NOMO-1 treated with DMSO at 0.1 percent for 48 hours (cell line): ENCODE data around the gene GRM5.
"Not testable (repeated sequence)": the region's sequence is repeated elsewhere in the genome, so short reads cannot be mapped to it uniquely, and the experiment has no call there.

ENCODE experiments used
- DNase-seq: peaks from one replicate; lab custom pipeline; 2025; ENCODE audit not compliant: unreplicated experiment; lab: John Stamatoyannopoulos, UW

Gene GRM5

DNA sequence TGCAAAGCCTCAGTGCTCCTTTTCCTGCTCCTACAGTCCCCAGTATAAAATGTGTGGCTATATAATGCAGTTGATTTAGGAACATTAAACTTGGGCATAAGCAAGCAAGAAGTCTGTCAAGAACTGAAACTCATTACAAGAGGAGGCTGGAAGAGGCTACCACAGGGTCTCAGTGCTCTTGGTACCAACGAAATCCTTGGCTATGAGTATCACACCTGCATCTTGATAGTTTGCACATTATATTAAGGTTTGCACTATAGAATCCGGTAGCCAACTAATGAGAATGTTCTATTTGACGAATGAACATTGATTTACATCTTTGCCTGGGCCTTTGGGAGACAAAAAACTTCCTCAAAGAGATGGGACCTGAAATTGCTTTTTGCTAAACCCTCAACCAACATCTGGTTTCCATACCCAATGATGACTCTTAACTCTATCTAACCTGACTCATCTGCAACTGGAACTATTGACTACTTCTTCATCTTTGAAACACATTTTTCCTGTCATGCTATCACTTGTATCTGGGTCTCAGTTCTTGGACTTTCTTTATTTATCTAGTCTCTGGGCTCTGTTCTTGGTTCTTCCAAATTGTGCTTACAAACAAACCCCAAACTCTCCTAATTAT, 521.0 kb downstream of the GRM5 start:
- no peak for DNase-seq

DNA sequence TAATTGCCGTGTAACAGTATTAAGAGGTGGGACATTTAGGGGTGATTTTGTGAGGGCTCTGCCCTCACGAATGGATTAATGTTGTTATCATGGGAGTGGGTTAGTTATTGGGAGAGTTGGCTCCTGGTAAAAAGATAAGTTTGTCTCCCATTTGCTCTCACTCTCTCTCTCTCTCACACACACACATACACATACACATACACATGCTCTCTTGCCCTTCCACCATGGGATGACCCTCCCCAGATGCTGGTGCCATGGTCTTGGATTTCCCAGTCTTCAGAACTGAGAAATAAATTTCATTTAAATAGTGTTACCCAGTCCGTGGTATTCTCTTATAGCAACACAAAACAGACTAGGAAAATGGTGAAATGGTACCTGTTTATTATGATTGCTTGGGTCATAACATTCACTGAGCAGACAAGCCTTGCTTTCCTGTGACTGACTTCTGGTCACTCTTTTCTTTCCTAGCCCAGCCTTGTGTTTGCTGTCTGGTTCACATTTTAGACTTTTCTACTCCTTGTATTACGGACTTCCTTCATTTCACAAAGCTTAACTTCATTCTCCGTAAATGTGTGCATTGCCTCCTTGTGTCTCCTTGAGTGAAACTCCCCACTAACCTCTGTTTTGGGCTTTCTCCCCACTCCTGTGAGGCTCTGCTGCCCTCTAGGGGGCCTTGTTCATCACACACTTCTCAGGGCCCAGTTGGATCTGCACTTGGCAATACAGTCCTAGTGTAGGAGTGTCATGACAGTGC, 521.7 kb downstream of the GRM5 start:
- peak; percentile 82 for DNase-seq

DNA sequence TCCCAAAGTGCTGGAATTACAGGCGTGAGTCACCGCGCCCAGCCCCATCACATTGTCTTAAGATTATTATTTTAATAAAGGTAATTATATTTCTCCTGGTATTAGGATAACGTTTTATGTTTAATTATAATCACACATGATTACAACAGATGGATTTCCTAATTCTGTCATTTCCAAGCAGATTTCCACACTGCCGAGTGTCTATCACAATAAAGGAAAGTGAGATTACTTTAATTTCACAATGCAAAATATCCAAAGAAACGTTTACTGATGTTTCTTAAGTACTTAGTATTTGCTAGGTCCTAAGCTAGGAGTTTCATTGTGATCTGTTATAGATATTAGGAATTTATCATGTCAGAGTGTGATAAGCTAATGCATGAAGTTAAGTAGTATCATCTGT, 524.8 kb downstream of the GRM5 start:
- no peak for DNase-seq

DNA sequence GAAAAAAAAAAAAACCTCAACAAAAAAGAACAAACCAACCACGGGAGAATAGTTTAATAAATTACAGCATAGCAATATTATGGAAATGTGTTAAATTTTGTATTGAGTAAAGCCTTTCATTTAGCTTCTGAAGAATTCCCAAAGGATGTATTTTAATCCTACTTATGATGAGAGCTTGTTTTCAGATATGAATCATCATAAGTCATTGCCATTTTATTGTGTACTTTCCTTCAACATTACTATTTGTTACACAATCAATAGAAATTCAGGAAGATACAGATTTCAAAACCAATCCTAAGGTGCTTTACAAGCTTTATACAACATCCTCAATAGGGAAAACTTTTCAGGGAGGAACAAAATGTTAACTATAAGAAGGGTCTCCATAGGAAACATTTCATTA, 527.7 kb downstream of the GRM5 start:
- DNase-seq: no peak

DNA sequence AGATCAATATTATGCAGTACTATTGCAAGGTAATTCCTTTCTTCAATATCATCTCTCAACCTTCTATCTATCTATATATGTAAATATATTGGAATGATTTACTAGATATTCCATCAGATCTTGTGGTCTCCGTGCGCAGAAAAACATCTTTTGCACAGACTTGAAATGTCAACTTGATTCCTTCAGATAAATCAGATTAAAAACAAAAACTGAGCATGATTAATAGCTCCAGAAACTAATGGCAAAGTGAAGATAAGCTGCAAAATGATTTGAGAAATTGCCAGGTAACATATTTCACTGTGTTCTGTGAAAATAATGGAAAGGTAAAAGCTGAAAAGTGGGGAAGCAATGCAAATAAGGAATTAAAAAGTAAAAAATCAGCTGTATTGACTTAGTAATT, 528.2 kb downstream of the GRM5 start:
- no peak for DNase-seq

DNA sequence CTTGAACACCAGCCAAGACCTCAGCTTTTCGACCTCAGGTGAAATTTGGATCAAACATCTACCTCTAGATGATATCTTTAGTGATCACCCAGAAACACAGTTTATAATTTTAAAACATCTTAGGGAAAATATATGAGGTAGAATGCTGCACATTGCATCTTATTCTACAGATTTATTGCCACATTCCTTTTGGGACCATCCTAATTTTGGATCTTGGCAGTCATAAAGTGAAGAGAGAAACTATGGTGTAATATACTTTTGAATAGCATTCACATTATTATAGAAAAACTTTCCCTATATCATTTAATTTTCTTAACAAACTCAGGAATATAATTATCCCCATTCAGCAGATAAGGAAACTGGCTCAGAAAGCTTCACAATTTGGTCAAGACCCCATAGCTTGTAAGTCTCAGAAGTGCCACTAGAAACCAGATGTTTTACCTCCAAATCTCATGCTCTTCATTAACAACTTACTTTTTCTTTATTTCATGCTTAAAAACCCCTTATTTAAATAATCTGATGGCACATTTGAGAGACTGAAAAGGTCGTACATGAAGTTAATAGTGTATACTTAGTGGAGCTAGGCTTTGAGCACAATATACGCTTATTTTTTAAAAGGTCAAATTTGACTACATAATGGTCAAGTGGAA, 529.0 kb downstream of the GRM5 start:
- no peak for DNase-seq

DNA sequence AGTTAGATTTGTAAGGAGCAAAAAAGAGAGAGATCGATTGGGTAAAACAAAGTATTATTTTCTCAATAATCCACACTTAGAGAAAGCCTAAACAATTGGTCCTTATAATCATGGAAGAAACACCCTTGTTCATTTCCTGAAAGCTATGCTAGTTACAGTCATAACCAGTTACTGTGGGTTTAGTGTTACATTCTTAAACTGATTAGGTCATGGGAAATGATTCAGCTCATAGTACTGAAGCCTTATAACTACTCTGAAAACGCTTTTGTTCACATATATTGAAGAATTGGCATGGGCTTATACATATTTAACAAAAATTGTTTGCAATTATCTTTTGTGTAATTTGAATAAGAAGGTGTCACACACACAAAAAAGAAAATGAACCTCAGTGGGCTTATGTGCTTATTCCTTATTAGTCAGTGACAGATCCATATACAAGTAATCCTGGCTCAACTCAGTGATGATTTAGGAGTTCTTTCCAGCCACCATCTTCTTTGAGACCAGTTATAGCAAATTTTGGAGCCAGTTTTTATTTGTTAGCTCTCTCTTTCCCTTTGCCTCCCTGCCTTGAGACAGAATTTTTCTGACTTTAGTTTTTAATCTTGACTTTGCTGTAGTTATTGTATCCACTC, 529.8 kb downstream of the GRM5 start:
- DNase-seq: no peak

DNA sequence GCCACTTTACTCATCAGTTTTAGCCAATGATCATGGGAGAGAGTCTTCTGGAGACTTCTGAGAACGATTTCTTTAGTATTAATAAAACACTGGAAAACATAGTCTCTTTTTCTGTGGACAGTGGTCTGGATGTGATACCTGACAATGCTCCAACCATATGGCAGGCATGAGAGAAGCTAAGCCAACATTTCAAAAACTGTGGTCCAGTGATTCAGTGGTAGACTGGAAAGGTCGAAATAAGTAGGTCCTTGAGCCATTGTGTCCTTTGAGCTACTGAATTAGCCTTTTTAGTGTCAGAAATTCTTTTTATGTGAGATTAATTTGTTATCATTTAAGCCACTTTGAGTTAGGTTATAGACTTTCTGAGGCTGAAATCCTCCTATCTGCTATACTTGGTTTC, 530.5 kb downstream of the GRM5 start:
- DNase-seq: no peak

DNA sequence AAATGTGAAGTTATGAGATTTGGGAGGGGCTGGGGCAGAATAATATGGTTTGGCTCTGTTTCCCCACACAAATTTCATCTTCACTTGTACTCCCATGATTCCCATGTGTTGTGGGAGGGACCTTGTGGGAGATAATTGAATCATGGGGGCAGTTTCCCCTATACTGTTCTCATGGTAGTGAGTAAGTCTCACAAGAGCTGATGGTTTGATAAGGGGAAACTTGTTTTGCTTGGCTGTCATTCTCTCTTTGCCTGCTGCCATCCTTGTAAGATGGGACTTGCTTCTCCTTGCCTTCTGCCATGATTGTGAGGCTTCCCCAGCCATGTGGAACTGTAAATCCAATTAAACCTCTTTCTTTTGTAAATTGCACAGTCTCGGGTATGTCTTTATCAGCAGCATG, 531.1 kb downstream of the GRM5 start:
- DNase-seq: not testable (repeated sequence)

DNA sequence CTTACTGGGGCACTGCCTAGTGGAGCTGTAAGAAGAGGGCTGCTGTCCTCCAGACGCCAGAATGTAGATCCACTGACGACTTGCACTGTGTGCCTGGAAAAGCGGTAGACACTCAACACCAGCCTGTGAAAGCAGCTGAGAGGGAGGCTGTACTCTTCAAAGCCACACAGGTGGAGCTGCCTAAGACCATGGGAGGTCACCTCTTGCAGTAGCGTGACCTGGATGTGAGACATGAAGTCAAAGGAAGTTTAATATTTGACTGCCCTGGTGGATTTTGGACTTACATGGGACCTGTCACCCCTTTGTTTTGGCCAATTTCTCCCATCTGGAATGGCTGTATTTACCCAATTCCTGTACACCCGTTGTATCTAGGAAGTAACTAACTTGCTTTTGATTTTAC, 531.6 kb downstream of the GRM5 start:
- DNase-seq: no peak

DNA sequence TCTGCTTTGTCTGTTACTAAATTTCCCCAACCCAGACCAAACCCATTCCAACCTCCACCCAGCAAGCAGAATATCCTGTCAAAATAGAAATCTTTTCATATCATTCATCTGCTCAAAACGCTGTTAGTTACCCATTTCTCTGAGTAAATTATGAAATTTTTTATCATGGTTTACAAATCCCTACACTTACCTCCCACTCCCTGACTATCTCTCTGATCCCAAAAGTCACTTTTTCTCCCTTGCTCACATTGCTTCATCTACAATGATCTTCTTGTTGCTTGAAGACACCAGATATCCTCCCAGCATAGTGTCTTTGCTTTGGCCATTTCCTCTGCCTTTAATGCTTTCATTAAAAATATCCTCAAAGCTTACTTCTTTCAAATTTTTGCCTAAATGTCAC, 532.8 kb downstream of the GRM5 start:
- DNase-seq: no peak

DNA sequence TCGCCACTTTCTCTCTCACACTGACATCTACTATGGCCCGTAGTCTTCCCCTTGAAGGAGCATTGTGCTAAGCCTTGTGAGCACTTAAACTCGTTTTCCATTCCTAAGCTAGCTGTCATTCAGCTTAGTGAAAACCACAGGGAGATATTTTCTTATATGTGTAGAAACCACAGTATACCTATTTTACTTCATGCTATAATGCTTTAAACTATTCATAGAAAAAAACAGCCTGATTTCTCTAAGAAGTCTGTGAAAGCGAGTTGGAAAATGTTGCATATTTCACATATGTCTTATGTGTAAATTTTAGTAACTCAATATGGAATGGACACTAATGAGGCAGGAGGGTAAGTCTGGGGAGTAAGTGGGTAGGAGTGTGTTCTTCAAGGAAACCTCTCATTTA, 534.0 kb downstream of the GRM5 start:
- DNase-seq: no peak

DNA sequence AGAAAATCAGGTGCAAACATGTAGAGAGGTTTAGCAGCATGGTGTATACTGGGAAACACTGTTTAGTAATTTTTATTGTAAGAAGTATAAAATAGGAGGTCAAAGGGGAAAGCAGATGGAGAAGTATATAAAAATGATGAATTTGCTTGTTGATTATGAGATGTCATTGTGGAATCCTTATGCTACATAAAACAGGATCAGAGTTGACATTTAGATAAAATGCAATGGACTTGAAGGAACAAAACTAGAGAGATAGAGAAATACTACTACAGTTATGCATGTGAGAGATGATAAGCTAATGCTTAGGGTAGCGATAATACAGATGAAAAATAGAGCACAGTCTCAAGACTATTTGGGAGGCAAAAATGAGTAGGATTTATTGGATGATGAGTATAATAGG, 536.4 kb downstream of the GRM5 start:
- DNase-seq: no peak

DNA sequence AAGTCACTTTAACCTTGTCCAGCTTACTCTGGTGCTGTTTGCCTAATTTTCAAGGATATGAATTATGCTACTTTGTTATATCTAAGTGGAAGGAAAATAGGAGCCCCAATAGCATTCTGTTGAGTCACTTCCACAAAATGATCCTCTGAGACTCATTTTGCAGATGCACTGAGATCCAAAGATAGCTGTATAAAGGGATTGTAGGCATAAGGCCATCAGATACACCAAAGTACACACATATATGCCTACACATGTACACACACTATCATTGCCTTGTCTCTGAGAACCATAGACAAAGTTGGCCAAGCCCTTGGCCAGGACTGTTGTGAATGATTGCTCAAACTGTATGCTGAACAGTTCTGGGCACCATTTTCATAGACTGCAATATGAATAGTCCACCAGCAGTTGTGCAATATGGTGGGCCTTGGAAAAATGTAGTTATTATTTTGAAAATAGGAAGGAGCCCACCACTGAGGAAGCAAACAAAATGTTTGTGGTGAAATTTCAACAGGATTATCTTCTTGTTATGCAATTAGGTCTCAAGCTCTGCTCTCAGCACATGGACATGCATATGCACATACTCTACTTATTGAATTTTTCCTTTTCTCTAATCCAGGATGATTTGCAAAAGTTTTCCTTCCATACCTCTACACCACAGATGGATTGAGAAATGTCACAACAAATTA, 542.3 kb downstream of the GRM5 start:
- peak; percentile 32 for DNase-seq

DNA sequence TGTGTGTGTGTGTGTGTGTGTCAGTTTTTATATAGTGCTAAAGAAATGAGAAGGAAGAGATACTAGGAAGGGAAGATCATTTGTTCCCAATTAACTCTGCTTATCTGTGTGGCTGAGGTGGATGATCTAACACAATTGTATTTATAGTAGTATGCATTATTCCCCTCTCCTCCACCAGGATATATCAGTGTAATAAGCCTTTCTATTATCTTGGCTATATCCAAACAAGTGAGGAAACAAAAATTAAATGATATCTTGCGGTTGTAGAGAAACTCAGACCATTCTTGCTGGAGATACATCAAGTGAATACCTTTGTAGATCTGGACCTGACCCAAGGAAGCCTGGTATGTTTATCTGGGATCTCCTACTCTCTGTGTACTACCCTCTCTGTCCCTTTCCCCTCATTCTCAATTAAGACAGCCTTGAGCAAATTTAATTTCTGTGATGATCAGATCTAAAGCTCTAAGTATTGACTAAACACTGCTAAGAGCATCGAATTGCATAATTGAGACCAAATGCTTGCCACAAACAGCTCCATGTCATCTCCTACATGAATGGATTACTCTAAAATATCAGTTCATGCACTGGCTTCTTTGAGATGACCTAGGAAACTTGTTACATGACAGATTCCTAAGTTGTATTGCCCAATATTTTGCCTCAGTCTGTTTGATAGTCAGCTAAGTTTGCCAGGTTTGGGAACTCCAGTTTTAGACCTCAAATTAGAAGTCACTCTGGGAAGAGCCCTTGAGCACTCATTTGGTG, 543.0 kb downstream of the GRM5 start:
- DNase-seq: no peak

DNA sequence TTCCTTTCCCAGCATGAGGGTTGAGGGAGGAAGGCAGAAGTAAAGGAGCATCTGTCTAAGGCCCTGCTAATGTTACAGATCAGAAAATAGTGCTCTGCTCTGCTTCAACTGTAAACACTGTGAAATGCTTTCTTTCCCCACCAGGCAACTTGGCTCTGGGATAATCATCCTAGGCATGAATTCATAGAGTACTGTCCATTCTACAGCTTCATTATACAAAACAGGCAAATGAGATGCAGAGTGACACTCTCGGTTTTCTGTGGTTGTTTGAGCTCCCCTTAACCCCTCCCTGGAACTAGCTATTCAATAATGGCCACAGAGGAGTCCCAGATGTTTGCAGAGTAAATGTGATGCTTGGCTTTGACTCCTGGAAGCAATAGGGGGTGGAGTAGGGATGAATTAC, 544.0 kb downstream of the GRM5 start:
- no peak for DNase-seq

DNA sequence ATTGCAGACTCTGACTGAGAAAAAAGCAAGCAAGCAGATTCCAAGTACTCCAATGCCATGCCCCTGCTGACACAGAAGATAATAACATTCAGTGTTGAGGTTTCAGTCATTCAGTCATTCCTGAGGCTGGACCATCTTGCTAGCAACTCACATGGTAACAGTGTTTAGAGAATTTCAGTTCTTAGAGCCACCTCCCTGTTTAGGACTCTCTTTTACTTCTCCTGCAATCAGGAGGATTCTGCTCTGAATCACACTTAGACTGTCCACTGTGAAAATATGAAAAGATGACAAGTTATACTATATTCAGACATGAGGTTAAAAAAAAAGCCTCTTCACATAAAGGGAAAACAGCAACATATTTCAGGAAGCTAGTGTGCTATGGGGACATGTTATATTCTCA, 544.4 kb downstream of the GRM5 start:
- no peak for DNase-seq

DNA sequence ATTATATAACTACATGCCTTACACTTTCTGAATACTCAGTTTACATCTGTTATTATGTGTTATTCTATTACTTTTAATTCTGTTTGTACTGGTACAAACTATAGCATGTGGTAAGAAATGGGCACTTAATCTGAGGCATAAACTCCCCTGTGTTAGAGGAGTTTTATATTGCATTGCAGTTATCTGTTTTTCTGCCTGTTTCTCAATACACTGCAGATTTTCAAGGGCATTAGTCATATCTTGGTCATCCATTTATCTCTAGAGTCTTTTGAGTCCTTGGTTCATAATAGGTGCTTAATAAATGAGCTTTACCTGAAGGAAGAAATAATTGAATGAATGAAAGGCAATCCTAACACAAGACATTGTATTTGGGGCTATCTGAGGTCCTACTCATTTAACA, 545.4 kb downstream of the GRM5 start:
- DNase-seq: no peak

DNA sequence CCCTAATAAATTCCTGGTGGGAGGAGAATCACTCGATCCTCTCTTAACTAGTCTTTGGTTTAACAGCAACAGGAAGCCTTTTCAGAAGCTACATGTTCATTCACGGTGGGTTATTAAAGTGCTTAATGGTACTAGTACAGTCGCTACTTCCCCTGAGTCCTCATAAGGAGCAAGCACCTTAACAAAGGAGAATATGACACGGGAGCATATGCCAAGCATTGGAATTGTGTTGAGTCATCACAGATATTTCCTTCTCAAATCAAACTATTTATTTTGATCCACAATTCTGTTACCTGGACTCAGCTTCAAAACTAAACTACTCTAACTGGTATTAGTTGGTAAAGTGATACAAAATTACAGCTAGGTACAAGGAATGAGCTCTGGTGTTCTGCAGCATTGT, 550.8 kb downstream of the GRM5 start:
- no peak for DNase-seq

DNA sequence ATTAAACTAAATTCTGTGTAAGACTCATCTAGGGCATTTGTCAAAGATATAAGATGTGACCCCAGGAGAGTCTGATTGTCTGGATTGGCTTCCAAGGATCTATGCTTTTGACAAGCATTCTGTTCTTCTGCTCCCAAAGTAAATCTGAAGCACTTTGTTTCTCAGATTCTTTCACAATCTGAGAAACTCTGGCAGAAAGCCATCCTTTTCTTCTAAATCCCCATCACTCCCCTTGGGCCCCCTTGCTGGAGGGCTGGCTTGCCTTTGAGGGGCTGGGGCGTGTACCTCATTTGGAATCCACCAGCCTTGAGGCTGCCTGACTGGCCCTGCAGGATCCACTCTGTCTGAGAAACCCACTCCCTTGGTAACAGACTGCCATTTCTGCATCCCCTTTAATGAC, 554.8 kb downstream of the GRM5 start:
- DNase-seq: no peak
